Activated CD8-positive, alpha-beta memory T cell treated with anti-CD3 and anti-CD28 coated beads for 48 hours (primary cell): ENCODE results near the gene HOXA2.

ENCODE experiments used
- DNase-seq, 3 experiments: peaks; one replicate each; pipeline ENCODE4 v3.0.0-alpha.2; 2020; ENCODE audit warnings: low read depth in 2 of 3, low spot score in 2 of 3

Gene HOXA2

GRCh38 chr7:27100694-27101170 lies 1.8 kb downstream of the HOXA2 start:
- no peak for DNase-seq

- no peak for DNase-seq
Observed at GRCh38 chr7:27099453-27100370, 2.8 kb downstream of the HOXA2 start.

GRCh38 chr7:27098578-27099451 lies 3.7 kb downstream of the HOXA2 start:
- DNase-seq, result no peak

GRCh38 chr7:27097686-27098577 lies 4.6 kb downstream of the HOXA2 start:
- DNase-seq, result no peak

- no peak for DNase-seq
Observed at GRCh38 chr7:27096768-27097514, 5.5 kb downstream of the HOXA2 start.

- DNase-seq, result peak; percentile 34 to 40 (median 39)
Observed at GRCh38 chr7:27095897-27096767, 6.4 kb downstream of the HOXA2 start, which contains the start of gene HOXA1. TSS of gene HOXA1 (minus strand) at chr7:27096000. CDS start at chr7:27095912, 88 bp downstream.

GRCh38 chr7:27095050-27095896 lies 7.2 kb downstream of the HOXA2 start:
- no peak for DNase-seq

GRCh38 chr7:27094304-27095049 lies 8.0 kb downstream of the HOXA2 start:
- no peak for DNase-seq

GRCh38 chr7:27093184-27093895 lies 9.1 kb downstream of the HOXA2 start:
- no peak for DNase-seq

- no peak for DNase-seq
Observed at GRCh38 chr7:27092819-27093110, 9.7 kb downstream of the HOXA2 start.

- DNase-seq, result no peak
Observed at GRCh38 chr7:27091941-27092818, 10.3 kb downstream of the HOXA2 start.

GRCh38 chr7:27091105-27091504 lies 11.4 kb downstream of the HOXA2 start:
- no peak for DNase-seq

- no peak for DNase-seq
Observed at GRCh38 chr7:27088002-27088922, 14.2 kb downstream of the HOXA2 start.

GRCh38 chr7:27083646-27084045 lies 18.8 kb downstream of the HOXA2 start:
- DNase-seq, result no peak

GRCh38 chr7:27082171-27082570 lies 20.3 kb downstream of the HOXA2 start:
- no peak for DNase-seq
